ENCODE data around the gene CCL19. TPM values are rescaled to one million over a fixed set of nuclear protein-coding genes. Genes with fewer than 3 reads are reported as not detected.

CCL19 gene
- total RNA-seq, 1 experiment from 2014 or later = not detected

DNA sequence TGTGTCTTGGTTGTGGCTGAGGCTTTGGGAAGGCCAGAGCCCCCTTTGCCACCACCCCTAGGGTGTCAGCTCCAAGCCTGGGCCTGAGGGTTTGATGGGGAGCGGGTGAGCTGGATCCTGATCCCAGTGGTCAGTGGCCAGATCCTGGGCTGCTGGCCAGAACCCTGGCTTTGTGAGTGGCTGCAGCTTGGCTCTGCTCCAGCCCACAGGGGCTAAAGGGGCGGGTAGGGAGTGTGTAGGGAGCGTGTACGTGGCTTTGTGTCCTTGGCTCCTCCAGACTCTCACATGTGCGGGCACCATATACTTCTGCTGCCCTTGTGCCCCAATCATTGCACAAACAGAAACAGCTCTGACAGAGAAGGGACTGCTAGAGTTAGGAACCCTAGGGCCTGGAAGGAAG lies 40.3 kb downstream of the CCL19 start:
- ChIA-PET CTCF (interaction anchor here (1.4 kb wide), 3 partner anchors 8 to 17 kb away, joined by 4 to 5 read pairs (median 5); partner anchors contain the start of gene SIGMAR1), POLR2A (interaction anchor here (2.6 kb wide), 1 partner anchor 14 kb away, joined by 11 read pairs; the partner anchor contains the start of gene SIGMAR1)
- TF ChIP-seq, protein P1, sequence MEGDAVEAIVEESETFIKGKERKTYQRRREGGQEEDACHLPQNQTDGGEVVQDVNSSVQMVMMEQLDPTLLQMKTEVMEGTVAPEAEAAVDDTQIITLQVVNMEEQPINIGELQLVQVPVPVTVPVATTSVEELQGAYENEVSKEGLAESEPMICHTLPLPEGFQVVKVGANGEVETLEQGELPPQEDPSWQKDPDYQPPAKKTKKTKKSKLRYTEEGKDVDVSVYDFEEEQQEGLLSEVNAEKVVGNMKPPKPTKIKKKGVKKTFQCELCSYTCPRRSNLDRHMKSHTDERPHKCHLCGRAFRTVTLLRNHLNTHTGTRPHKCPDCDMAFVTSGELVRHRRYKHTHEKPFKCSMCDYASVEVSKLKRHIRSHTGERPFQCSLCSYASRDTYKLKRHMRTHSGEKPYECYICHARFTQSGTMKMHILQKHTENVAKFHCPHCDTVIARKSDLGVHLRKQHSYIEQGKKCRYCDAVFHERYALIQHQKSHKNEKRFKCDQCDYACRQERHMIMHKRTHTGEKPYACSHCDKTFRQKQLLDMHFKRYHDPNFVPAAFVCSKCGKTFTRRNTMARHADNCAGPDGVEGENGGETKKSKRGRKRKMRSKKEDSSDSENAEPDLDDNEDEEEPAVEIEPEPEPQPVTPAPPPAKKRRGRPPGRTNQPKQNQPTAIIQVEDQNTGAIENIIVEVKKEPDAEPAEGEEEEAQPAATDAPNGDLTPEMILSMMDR (IDR thresholded peaks at IDR 0.05; ENCODE audit: insufficient read depth in 1 of 2, low read depth in 1 of 2, low read length in 1 of 2, severe bottlenecking in 1 of 2, unreplicated experiment in 1 of 2) = no peak
- Mint-ChIP-seq H3K4me3 (ENCODE audit: unreplicated experiment) (peak overlapping the region; percentile 66), H3K9me3 (ENCODE audit: unreplicated experiment) (no peaks in the 10 kb centered on the region), H3K27ac (ENCODE audit: unreplicated experiment) (peak overlapping the region; percentile 62), H3K4me1 (ENCODE audit: low read depth, unreplicated experiment) (peaks cover 30% of the 10 kb centered on the region), H3K36me3 (ENCODE audit: insufficient read depth, unreplicated experiment) (peaks cover 28% of the 10 kb centered on the region), H3K27me3 (ENCODE audit: insufficient read depth, unreplicated experiment) (no peaks in the 10 kb centered on the region)
- no peaks in the 10 kb centered on the region for H3K27me3 ChIP-seq (replicated peaks; ENCODE audit: control insufficient read depth, insufficient read depth, low read length)
- peaks cover 35% of the 10 kb centered on the region for H3K4me1 ChIP-seq
- no peak overlapping the region for H3K4me3 ChIP-seq (ENCODE audit: low read depth, low read length)
- intact Hi-C loops (cut with micrococcal nuclease; ENCODE audit: unreplicated experiment) = loop anchor here (10.0 kb wide), 1 partner anchor 54 kb away; no protein-coding TSS in a partner anchor
- no peaks in the 10 kb centered on the region for H3K9me3 ChIP-seq
- DNase-seq = no peak
- no TSS peak for BruUV-seq (replicated peaks)
- H3K36me3 ChIP-seq (ENCODE audit: control insufficient read depth, insufficient read depth, low read length) = no peaks in the 10 kb centered on the region

DNA sequence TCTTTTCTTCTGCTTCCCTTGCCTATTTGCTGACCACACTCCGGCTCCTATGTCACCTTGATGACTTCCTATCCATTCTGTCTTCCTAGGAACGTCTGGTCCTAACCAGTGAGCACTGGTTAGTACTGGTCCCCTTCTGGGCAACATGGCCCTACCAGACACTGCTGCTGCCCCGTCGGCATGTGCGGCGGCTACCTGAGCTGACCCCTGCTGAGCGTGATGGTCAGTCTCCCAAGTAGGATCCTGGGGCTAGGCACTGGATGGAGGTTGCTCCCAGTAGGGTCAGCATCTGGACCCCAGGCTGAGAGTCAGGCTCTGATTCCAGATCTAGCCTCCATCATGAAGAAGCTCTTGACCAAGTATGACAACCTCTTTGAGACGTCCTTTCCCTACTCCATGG lies 42.4 kb downstream of the CCL19 start:
- Mint-ChIP-seq H3K36me3 (ENCODE audit: insufficient read depth, unreplicated experiment) (peaks cover 28% of the 10 kb centered on the region), H3K27ac (ENCODE audit: unreplicated experiment) (no peak overlapping the region), H3K4me1 (ENCODE audit: low read depth, unreplicated experiment) (peaks cover 42% of the 10 kb centered on the region), H3K9me3 (ENCODE audit: unreplicated experiment) (no peaks in the 10 kb centered on the region), H3K4me3 (ENCODE audit: unreplicated experiment) (no peak overlapping the region), H3K27me3 (ENCODE audit: insufficient read depth, unreplicated experiment) (no peaks in the 10 kb centered on the region)
- ChIA-PET POLR2A (interaction anchor here (0.6 kb wide), 1 partner anchor 15 kb away, joined by 6 read pairs; no protein-coding TSS in a partner anchor), CTCF (no interaction called here)
- intact Hi-C loops (cut with micrococcal nuclease; ENCODE audit: unreplicated experiment) = no loop called here
- Histone ChIP-seq H3K27me3 (replicated peaks; ENCODE audit: control insufficient read depth, insufficient read depth, low read length) (no peaks in the 10 kb centered on the region), H3K9me3 (no peaks in the 10 kb centered on the region), H3K4me1 (peaks cover 48% of the 10 kb centered on the region), H3K4me3 (ENCODE audit: low read depth, low read length) (no peak overlapping the region), H3K36me3 (ENCODE audit: control insufficient read depth, insufficient read depth, low read length) (no peaks in the 10 kb centered on the region)
- DNase-seq = no peak
- TF ChIP-seq, protein P1 (IDR thresholded peaks at IDR 0.05; ENCODE audit: insufficient read depth in 1 of 2, low read depth in 1 of 2, low read length in 1 of 2, severe bottlenecking in 1 of 2, unreplicated experiment in 1 of 2) = no peak
- no TSS peak for BruUV-seq (replicated peaks)

DNA sequence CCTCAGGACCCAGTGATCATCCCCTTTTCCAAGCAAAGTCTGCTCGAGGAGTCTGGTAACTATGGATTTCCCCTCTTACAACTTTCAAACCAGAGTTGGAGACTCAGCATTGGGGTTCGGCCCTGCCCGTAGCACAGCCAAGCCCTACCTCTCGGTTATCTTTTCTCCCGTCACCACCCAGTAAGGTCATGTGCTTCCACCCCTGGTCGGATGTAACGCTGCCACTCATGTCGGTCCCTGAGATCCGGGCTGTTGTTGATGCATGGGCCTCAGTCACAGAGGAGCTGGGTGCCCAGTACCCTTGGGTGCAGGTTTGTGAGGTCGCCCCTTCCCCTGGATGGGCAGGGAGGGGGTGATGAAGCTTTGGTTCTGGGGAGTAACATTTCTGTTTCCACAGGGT lies 43.4 kb downstream of the CCL19 start:
- POLR2A ChIA-PET = interaction anchor here (2.0 kb wide), 1 partner anchor 10 kb away, joined by 7 read pairs; the partner anchor contains the start of gene SIGMAR1
- BruUV-seq (replicated peaks) = no TSS peak
- H3K4me3 Mint-ChIP-seq (ENCODE audit: unreplicated experiment) = peak overlapping the region; percentile 81
- peaks cover 23% of the 10 kb centered on the region for H3K36me3 Mint-ChIP-seq (ENCODE audit: insufficient read depth, unreplicated experiment)
- no peaks in the 10 kb centered on the region for H3K9me3 ChIP-seq
- H3K27me3 ChIP-seq (replicated peaks; ENCODE audit: control insufficient read depth, insufficient read depth, low read length) = no peaks in the 10 kb centered on the region
- no peaks in the 10 kb centered on the region for H3K9me3 Mint-ChIP-seq (ENCODE audit: unreplicated experiment)
- peak overlapping the region; percentile 77 for H3K4me3 ChIP-seq (ENCODE audit: low read depth, low read length)
- no peak for DNase-seq
- TF ChIP-seq, protein P1 (IDR thresholded peaks at IDR 0.05; ENCODE audit: insufficient read depth in 1 of 2, low read depth in 1 of 2, low read length in 1 of 2, severe bottlenecking in 1 of 2, unreplicated experiment in 1 of 2) = no peak
- intact Hi-C loops (cut with micrococcal nuclease; ENCODE audit: unreplicated experiment) = loop anchor here (2.0 kb wide), 1 partner anchor 17 kb away; no protein-coding TSS in a partner anchor
- CTCF ChIA-PET = interaction anchor here (0.6 to 2.6 kb wide), 3 partner anchors 14 to 404 kb away, joined by 3 to 21 read pairs (median 13); no protein-coding TSS in a partner anchor
- no peaks in the 10 kb centered on the region for H3K36me3 ChIP-seq (ENCODE audit: control insufficient read depth, insufficient read depth, low read length)
- H3K27me3 Mint-ChIP-seq (ENCODE audit: insufficient read depth, unreplicated experiment) = no peaks in the 10 kb centered on the region
- peaks cover 34% of the 10 kb centered on the region for H3K4me1 Mint-ChIP-seq (ENCODE audit: low read depth, unreplicated experiment)
- H3K27ac Mint-ChIP-seq (ENCODE audit: unreplicated experiment) = peak overlapping the region; percentile 77
- H3K4me1 ChIP-seq = peaks cover 43% of the 10 kb centered on the region

All from Caco-2 (cell line).